GM12878 (cell line): ENCODE data around the gene ABCC5. TPM values are rescaled to one million over a fixed set of nuclear protein-coding genes. Genes with fewer than 3 reads are reported as not detected.

Source experiments
- ATAC-seq: fragments of 200-7000 bp; cut with Tn5 transposase; 3 replicates; pipeline ENCODE4 v1.9.1; 2020; ENCODE audit warnings: mild to moderate bottlenecking, moderate library complexity
- BruUV-seq: library from RNA; stranded (reverse); fragments of 400-500 nt; replicated peaks from 2 replicates; lab custom pipeline; 2021; lab: Mats Ljungman, UMichigan
- CTCF ChIA-PET: fragments of 300-600 bp; sonication (Branson Sonifier 250); formaldehyde crosslinking; extraction: SDS; loops from one replicate; lab custom pipeline; 2021; ENCODE audit warnings: inconsistent platforms; lab: Yijun Ruan, JAX
- POLR2A ChIA-PET: fragments of 350-600 bp; formaldehyde crosslinking; extraction: SDS; loops from one replicate; lab custom pipeline; 2021; ENCODE audit warnings: inconsistent platforms; lab: Charles Lee
- RAD21 ChIA-PET: fragments of 300-600 bp; sonication (Branson Sonifier 250); formaldehyde crosslinking; loops from one replicate; lab custom pipeline; 2023; ENCODE audit warnings: antibody characterized with exemption; ENCODE audit not compliant: unreplicated experiment; lab: Charles Lee
- SMC1A ChIA-PET: fragments of 300-600 bp; sonication (Branson Sonifier 250); formaldehyde crosslinking; loops from one replicate; lab custom pipeline; 2023; ENCODE audit not compliant: unreplicated experiment, uncharacterized antibody; lab: Charles Lee
- DNase-seq: peaks from one replicate; pipeline ENCODE4 v3.0.0-alpha.2; 2011; ENCODE audit warnings: low read depth, low spot score
- FAIRE-seq: peaks from 3 replicates; lab custom pipeline; 2011; peaks lifted over from hg19 to GRCh38; lab: Jason Lieb, UNC
- H2AFZ ChIP-seq: 2 replicates; pipeline ENCODE4 v1.6.0; 2011; ENCODE audit warnings: low read depth, low read length, control low read depth; ENCODE audit not compliant: control insufficient read depth
- H3K27ac ChIP-seq: 2 replicates; pipeline ENCODE4 v1.5.1; 2011; ENCODE audit warnings: control low read depth; ENCODE audit not compliant: control insufficient read depth, insufficient read depth
- H3K27me3 ChIP-seq, 2 experiments: replicated peaks in 1 of 2; 2 replicates each; pipeline versions ENCODE4 v1.6.0 to v1.6.1; 2011; ENCODE audit warnings: low read length in 1 of 2; ENCODE audit not compliant: control insufficient read depth in 2 of 2, insufficient read depth in 2 of 2
- H3K36me3 ChIP-seq, 2 experiments: 2 replicates each; pipeline ENCODE4 v1.5.1; 2011; ENCODE audit warnings: low read length in 1 of 2; ENCODE audit not compliant: control insufficient read depth in 2 of 2, insufficient read depth in 2 of 2
- H3K4me1 ChIP-seq: 2 replicates; pipeline ENCODE4 v1.6.1; 2011; ENCODE audit warnings: mild to moderate bottlenecking, low read length, moderate library complexity, mixed read lengths; ENCODE audit not compliant: control insufficient read depth, insufficient read depth
- H3K4me2 ChIP-seq: 2 replicates; pipeline ENCODE4 v1.6.0; 2011; ENCODE audit warnings: control low read depth; ENCODE audit not compliant: control insufficient read depth, insufficient read depth
- H3K4me3 ChIP-seq: fragments of 200-600 bp; sonication (generic); 2 replicates; pipeline ENCODE4 v1.5.1; 2016
- H3K79me2 ChIP-seq: 2 replicates; pipeline ENCODE4 v1.6.0; 2011; ENCODE audit warnings: low read length; ENCODE audit not compliant: control insufficient read depth, insufficient read depth
- H3K9ac ChIP-seq: 2 replicates; pipeline ENCODE4 v1.8.0; 2011; ENCODE audit warnings: low read length, control low read depth, mixed read lengths; ENCODE audit not compliant: control insufficient read depth, insufficient read depth
- H3K9me3 ChIP-seq: replicated peaks from 3 replicates; pipeline ENCODE4 v1.5.1; 2011; ENCODE audit warnings: mild to moderate bottlenecking, low read length; ENCODE audit not compliant: control insufficient read depth, insufficient read depth
- H4K20me1 ChIP-seq: 2 replicates; pipeline ENCODE4 v1.6.0; 2011; ENCODE audit not compliant: control insufficient read depth, insufficient read depth
- BHLHE40 ChIP-seq, 2 experiments: fragments of 450-650 bp in 1 of 2; IDR thresholded peaks; 2 replicates each; pipeline ENCODE4 v1.6.1; 2011 to 2017; ENCODE audit warnings: low read depth in 2 of 2, borderline replicate concordance in 1 of 2, improper control_type of control experiment in 1 of 2, low read length in 1 of 2, mild to moderate bottlenecking in 1 of 2
- POU2F2 ChIP-seq: IDR thresholded peaks from 3 replicates; pipeline ENCODE4 v1.6.1; 2011; ENCODE audit warnings: low read depth, mild to moderate bottlenecking, low read length, borderline replicate concordance
- RAD51 ChIP-seq: fragments of 450-650 bp; IDR thresholded peaks from 2 replicates; pipeline ENCODE4 v1.6.1; 2016; ENCODE audit warnings: moderate library complexity, mild to moderate bottlenecking, inconsistent platforms
- SMARCA5 ChIP-seq: fragments of 450-650 bp; IDR thresholded peaks from 2 replicates; pipeline ENCODE4 v1.6.1; 2017; ENCODE audit warnings: mild to moderate bottlenecking
- WGBS: methylation state at CpG from one replicate; pipeline ENCODE4 v1.1.6; 2016; ENCODE audit warnings: low lambda C conversion rate; ENCODE audit not compliant: insufficient replicate concordance, insufficient coverage; ENCODE audit errors: missing lambda C conversion rate; 5-methylcytosine and 5-hydroxymethylcytosine counted together
- in situ Hi-C: fragments of 300-500 bp; cut with MboI; formaldehyde crosslinking; loops from 9 replicates; pipeline ENCODE4 v1.14.3; 2018; ENCODE audit warnings: mixed read lengths
- intact Hi-C: fragments of 100-400 bp; cut with micrococcal nuclease; formaldehyde crosslinking; loops from one replicate; pipeline ENCODE4 v1.14.2; 2022; ENCODE audit not compliant: unreplicated experiment
- polyA plus RNA-seq, 11 experiments: library from polyadenylated mRNA; depleted of rRNA in 4 of 11; unstranded in 6 of 11; stranded (reverse) in 5 of 11; fragments of >200 nt; fragmentation: Nextera tagmentation in 4 of 11; fragmentation: Illumina TruSeq in 1 of 11; extraction: Ambion mirVana in 4 of 11; extraction: Trizol in 1 of 11; gene quantifications; 1 replicate in 1 of 11; 2 replicates in 10 of 11; pipeline versions ENCODE4 v1.2.1 to v1.2.3, GENCODE V29; 2011 to 2016; ENCODE audit warnings: inconsistent platforms in 2 of 11, missing spikeins in 2 of 11, low read depth in 1 of 11
- total RNA-seq, 4 experiments: library from RNA; depleted of rRNA in 3 of 4; stranded (reverse); fragments of >200 nt in 3 of 4; fragmentation: Illumina TruSeq in 1 of 4; extraction: Trizol in 1 of 4; gene quantifications; 2 replicates each; pipeline versions ENCODE4 v1.2.1 to v1.2.3, GENCODE V29; 2013 to 2021
- TF ChIP-seq, protein P1 (sequence below): fragments of 450-650 bp; IDR thresholded peaks from 2 replicates; pipeline ENCODE4 v1.6.1; 2016; ENCODE audit warnings: mild to moderate bottlenecking, moderate library complexity, borderline replicate concordance

The ABCC5 gene
- total and polyA plus RNA-seq, 10 of the 15 experiments (the other 5 are each of a cell fraction or from before 2014, with no cell fraction given), result 6.0 to 17.8 (median 9.7) TPM

DNA sequence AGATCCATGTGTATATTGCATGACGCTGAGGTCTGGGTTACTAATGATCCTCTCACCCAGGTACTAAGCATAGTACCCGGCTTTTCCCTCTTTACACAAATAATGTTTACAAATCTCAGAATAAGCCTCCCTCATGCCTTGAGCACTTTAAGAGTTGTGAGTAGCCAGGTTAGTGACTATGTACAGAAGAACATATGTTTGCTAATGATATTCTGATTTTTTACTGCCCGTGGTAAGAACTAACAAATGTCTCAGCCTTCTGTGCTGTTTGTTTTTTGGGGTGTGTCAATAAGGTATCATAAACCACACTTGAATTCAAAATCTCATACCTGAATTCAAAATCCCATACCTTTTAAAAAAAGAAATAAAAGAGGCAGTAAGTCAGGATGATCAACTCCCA, 59.5 kb downstream of the ABCC5 start:
- Histone ChIP-seq H3K27me3 (no peaks in the 10 kb centered on the region), H3K9ac (no peak overlapping the region), H3K79me2 (no peaks in the 10 kb centered on the region), H3K4me1 (no peaks in the 10 kb centered on the region), H3K36me3 (no peaks in the 10 kb centered on the region)
- SMC1A ChIA-PET, result no interaction called here
- POLR2A ChIA-PET, result no interaction called here
- ATAC-seq, result no peak
- TF ChIP-seq RAD51 (no peak), SMARCA5 (no peak), BHLHE40 (IDR thresholded peaks at IDR 0.05; ENCODE audit: borderline replicate concordance in 1 of 2, low read depth in 2 of 2, low read length in 1 of 2) (no peak), POU2F2 (no peak)
- TF ChIP-seq, protein P1, sequence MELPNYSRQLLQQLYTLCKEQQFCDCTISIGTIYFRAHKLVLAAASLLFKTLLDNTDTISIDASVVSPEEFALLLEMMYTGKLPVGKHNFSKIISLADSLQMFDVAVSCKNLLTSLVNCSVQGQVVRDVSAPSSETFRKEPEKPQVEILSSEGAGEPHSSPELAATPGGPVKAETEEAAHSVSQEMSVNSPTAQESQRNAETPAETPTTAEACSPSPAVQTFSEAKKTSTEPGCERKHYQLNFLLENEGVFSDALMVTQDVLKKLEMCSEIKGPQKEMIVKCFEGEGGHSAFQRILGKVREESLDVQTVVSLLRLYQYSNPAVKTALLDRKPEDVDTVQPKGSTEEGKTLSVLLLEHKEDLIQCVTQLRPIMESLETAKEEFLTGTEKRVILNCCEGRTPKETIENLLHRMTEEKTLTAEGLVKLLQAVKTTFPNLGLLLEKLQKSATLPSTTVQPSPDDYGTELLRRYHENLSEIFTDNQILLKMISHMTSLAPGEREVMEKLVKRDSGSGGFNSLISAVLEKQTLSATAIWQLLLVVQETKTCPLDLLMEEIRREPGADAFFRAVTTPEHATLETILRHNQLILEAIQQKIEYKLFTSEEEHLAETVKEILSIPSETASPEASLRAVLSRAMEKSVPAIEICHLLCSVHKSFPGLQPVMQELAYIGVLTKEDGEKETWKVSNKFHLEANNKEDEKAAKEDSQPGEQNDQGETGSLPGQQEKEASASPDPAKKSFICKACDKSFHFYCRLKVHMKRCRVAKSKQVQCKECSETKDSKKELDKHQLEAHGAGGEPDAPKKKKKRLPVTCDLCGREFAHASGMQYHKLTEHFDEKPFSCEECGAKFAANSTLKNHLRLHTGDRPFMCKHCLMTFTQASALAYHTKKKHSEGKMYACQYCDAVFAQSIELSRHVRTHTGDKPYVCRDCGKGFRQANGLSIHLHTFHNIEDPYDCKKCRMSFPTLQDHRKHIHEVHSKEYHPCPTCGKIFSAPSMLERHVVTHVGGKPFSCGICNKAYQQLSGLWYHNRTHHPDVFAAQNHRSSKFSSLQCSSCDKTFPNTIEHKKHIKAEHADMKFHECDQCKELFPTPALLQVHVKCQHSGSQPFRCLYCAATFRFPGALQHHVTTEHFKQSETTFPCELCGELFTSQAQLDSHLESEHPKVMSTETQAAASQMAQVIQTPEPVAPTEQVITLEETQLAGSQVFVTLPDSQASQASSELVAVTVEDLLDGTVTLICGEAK, result no peak
- TF ChIP-seq, all 136 proteins: peak for 0
- no TSS peak for BruUV-seq
- Histone ChIP-seq H2AFZ (no peak overlapping the region), H3K27ac (no peak overlapping the region), H3K4me2 (no peak overlapping the region), H4K20me1 (no peaks in the 10 kb centered on the region), H3K4me3 (no peak overlapping the region), H3K9me3 (no peaks in the 10 kb centered on the region; the same call in 2 of the 3 replicates)
- no peak for DNase-seq
- intact Hi-C loops, result no loop called here
- ChIA-PET CTCF (no interaction called here), RAD21 (no interaction called here)
- FAIRE-seq, result no peak
- in situ Hi-C loops, result no loop called here
- 100% methylated on average over 3 of the region's 3 CpGs for WGBS
